SH-SY5Y (cell line): Measurements from ENCODE around the gene PACS1.

Experiments used
- GATA2 ChIP-seq: IDR thresholded peaks from 2 replicates; pipeline ENCODE4 v1.6.1; 2011; ENCODE audit warnings: mild to moderate bottlenecking, low read depth, low read length
- GATA3 ChIP-seq: IDR thresholded peaks from 2 replicates; pipeline ENCODE4 v1.6.1; 2011; ENCODE audit warnings: low read depth, mild to moderate bottlenecking, low read length, moderate library complexity

The PACS1 gene

GRCh38 chr11:66291303-66291705 is 221.2 kb downstream of the PACS1 start:
- no peak for TF ChIP-seq GATA3
- TF ChIP-seq GATA2, result no peak

DNA sequence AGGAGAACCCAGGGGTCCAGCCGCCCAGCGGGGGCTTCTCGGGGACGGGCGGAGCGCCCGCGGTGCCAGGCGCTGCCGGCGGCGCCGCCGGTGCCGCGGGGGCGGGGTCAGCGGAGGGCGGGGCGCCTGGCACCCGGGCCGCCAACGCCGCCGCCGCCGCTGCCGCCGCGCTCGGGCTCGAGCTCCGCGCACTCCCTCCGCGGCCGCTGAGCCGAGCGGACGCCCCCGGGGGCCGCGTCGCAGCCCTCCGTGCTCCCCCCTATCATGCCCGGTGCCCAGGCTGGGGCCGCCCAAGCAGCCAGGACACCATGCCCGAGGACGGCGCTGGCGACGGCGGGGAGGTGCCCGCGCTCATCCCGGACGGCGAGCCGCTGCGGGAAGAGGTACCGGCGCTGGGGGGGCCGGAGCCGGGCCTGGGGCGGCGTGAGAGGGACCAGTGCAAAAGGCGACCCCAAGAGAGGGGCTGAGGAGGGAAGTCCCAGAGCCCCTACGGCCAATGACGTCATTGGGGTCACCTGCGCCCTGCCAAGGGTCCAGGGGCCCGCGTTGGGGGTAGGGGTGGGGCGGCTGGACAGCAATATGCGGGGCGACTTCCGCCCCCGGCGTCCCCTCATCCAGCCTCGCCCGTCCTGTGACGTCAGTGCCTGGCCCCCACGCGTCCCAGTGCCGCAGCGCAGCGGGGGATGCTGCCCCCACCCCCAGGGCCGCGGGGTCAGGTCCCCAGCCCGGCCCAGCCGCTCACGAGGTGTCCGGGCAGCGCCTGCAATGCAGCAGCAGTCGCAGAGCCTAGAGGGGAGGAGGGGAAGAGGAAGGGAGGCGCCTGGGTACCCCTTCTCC is 221.9 kb downstream of the PACS1 start, which contains the start of gene TMEM151A:
Gene TMEM151A (plus strand): TSS at position 189 of the 837 bp plus-strand sequence. CDS start 120 bp downstream, at position 309.
- TF ChIP-seq GATA2 (no peak), GATA3 (no peak)

DNA sequence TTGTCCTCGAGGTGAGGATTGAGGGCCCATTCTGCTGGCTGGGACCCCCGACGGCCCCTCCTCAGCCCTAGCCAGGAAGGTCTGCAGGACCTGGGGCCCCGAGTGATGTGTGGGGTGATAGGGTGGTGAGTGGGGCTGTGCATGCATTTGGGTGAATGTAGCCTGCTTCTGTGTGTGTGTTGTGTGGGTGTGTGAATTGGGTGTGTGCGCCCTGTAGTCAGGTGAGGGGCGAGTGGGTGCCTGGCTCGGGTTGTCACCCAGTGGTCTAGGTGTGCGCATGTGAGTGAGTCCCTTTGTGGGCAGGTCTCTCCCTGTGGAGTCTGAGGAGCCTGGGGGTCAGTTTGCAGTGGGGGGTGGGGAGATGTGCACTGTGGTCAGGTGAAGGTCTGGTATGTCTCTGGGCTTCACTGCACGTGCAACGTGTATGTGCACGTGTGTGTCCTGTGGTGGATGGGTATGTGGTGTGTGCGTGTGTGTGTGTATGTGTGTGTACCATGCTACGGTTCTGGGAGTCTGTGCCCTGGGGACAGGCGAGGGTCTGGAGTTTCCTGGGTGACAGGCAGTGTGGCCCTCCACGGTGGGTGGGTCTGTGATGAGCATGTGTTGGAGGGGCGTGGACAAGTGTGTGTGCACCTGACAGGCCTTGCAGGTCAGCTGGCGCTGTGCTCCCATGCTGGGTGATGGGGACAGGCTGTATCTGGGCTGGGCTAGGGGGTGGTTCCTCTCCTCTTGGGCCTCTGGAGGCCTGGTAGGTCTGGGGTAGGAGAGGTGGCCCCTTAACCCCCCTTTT is 222.7 kb downstream of the PACS1 start:
- TF ChIP-seq GATA3 (no peak), GATA2 (no peak)

- TF ChIP-seq GATA2 (no peak), GATA3 (no peak)
Measured at GRCh38 chr11:66293352-66293751, 223.3 kb downstream of the PACS1 start.

DNA sequence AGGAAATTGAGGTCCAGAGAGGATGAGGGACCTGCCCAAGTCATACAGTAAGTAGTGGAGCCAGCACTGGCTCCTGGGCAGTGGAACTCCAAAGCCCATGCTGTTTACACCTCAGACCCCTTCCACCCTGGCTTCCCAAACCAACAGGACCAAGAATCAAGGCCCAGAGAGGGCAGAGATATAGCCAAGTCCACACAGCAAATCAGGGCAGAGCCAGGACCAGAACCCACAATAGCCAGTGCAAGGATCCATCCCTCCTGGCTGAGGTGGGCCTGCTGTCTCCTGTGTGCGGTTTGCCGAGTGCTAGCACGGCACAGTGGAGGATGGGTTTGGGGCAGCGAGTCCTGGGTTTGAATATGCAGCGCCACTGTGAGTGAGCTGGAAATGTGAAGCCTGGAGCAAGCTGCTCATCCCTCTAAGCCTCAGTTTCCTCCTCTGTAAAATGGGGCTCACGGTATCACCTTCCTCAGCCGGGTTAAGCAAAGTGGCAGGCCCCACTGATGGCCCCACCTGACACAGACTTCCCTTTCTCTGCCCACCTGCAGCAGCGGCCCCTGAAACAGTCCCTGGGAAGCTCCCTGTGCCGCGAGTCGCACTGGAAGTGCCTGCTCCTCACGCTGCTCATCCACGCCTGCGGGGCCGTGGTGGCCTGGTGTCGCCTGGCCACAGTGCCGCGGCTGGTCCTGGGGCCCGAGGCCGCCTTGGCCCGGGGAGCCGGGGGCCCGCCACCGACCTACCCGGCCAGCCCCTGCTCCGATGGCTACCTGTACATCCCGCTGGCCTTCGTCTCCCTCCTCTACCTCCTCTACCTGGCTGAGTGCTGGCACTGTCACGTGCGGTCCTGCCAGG is 223.9 kb downstream of the PACS1 start:
- TF ChIP-seq GATA3, result no peak
- no peak for TF ChIP-seq GATA2
